SK-N-SH (cell line): ENCODE measurements around the gene TRPM6. TPM values are rescaled to one million over a fixed set of nuclear protein-coding genes. Genes with fewer than 3 reads are reported as not detected.

ENCODE experiments used
- CTCF ChIA-PET: fragments of 300-600, 350-600 bp; formaldehyde crosslinking; extraction: SDS; loops from one replicate; lab custom pipeline; 2021; lab: Yijun Ruan, JAX
- POLR2A ChIA-PET: fragments of 350-600 bp; sonication (Branson Sonifier 250); formaldehyde crosslinking; extraction: SDS; loops from one replicate; lab custom pipeline; 2020; ENCODE audit warnings: antibody characterized with exemption, inconsistent platforms; lab: Yijun Ruan, JAX
- DNase-seq: peaks from one replicate; pipeline ENCODE4 v3.0.0; 2012
- H2AFZ ChIP-seq: fragments of 200-600 bp; sonication (generic); 2 replicates; pipeline ENCODE4 v1.8.1; 2016; ENCODE audit warnings: antibody characterized with exemption, mild to moderate bottlenecking, low read depth
- H3F3A ChIP-seq: fragments of 200-600 bp; sonication (generic); replicated peaks from 2 replicates; pipeline ENCODE3; 2016; ENCODE audit warnings: antibody characterized with exemption, mild to moderate bottlenecking; ENCODE audit not compliant: insufficient read depth
- H3K27ac ChIP-seq, 2 experiments: fragments of 200-500 bp in 1 of 2; fragments of 200-600 bp in 1 of 2; sonication (Bioruptor generic) in 1 of 2; sonication (generic), shearing (Covaris generic) in 1 of 2; 2 replicates each; pipeline versions ENCODE4 v1.5.1 to v1.6.1; 2014 to 2016; ENCODE audit warnings: low read depth in 2 of 2, inconsistent platforms in 1 of 2, low read length in 1 of 2, mild to moderate bottlenecking in 1 of 2, mixed read lengths in 1 of 2
- H3K27me3 ChIP-seq: fragments of 200-600 bp; sonication (generic), shearing (Covaris generic); 2 replicates; pipeline ENCODE4 v1.6.1; 2016; ENCODE audit warnings: mixed run types; ENCODE audit not compliant: insufficient read depth
- H3K36me3 ChIP-seq, 2 experiments: fragments of 200-500 bp in 1 of 2; fragments of 200-600 bp in 1 of 2; sonication (Bioruptor generic) in 1 of 2; sonication (generic) in 1 of 2; replicated peaks in 1 of 2; 2 replicates each; pipeline versions ENCODE3 to v1.5.1; 2014 to 2016; ENCODE audit warnings: low read length in 1 of 2, mild to moderate bottlenecking in 1 of 2; ENCODE audit not compliant: insufficient read depth in 2 of 2, control insufficient read depth in 1 of 2
- H3K4me1 ChIP-seq, 2 experiments: fragments of 200-500 bp in 1 of 2; fragments of 200-600 bp in 1 of 2; sonication (Bioruptor generic) in 1 of 2; sonication (generic), shearing (Covaris generic) in 1 of 2; 2 replicates each; pipeline versions ENCODE4 v1.5.1 to v1.6.1; 2014 to 2016; ENCODE audit warnings: low read depth in 1 of 2, low read length in 1 of 2, mixed run types in 1 of 2; ENCODE audit not compliant: insufficient read depth in 2 of 2, control insufficient read depth in 1 of 2
- H3K4me2 ChIP-seq: fragments of 200-600 bp; sonication (generic), shearing (Covaris generic); 2 replicates; pipeline ENCODE4 v1.6.1; 2017; ENCODE audit warnings: mixed run types
- H3K4me3 ChIP-seq, 2 experiments: fragments of 200-500 bp in 1 of 2; fragments of 200-600 bp in 1 of 2; sonication (Bioruptor generic) in 1 of 2; sonication (generic), shearing (Covaris generic) in 1 of 2; 2 replicates each; pipeline versions ENCODE4 v1.5.1 to v1.8.1; 2014 to 2016; ENCODE audit warnings: low read depth in 2 of 2, inconsistent platforms in 1 of 2, low read length in 1 of 2, mild to moderate bottlenecking in 1 of 2, mixed read lengths in 1 of 2, moderate library complexity in 1 of 2
- H3K79me2 ChIP-seq: fragments of 200-600 bp; sonication (generic); 2 replicates; pipeline ENCODE4 v1.8.1; 2017; ENCODE audit warnings: mild to moderate bottlenecking; ENCODE audit not compliant: insufficient read depth
- H3K9ac ChIP-seq: fragments of 200-600 bp; sonication (generic); 2 replicates; pipeline ENCODE4 v1.6.1; 2017; ENCODE audit warnings: mixed run types
- H3K9me2 ChIP-seq: fragments of 200-600 bp; sonication (generic); 2 replicates; pipeline ENCODE4 v1.6.1; 2017; ENCODE audit warnings: mixed run types
- H3K9me3 ChIP-seq: fragments of 200-600 bp; sonication (generic); 2 replicates; pipeline ENCODE4 v1.6.1; 2017; ENCODE audit warnings: mixed run types, mild to moderate bottlenecking, moderate library complexity
- H4K20me1 ChIP-seq: fragments of 200-600 bp; sonication (generic); 2 replicates; pipeline ENCODE4 v1.6.1; 2017; ENCODE audit warnings: mild to moderate bottlenecking, mixed run types; ENCODE audit not compliant: insufficient read depth
- CHD2 ChIP-seq: fragments of 150-350 bp; IDR thresholded peaks from 2 replicates; pipeline ENCODE4 v1.6.1; 2018; ENCODE audit warnings: low read length; ENCODE audit not compliant: partially characterized antibody
- CTCF ChIP-seq: fragments of 200-600 bp; sonication (generic); IDR thresholded peaks from 2 replicates; pipeline ENCODE4 v1.6.1; 2017; ENCODE audit warnings: antibody characterized with exemption, mild to moderate bottlenecking, moderate library complexity
- ELF1 ChIP-seq: IDR thresholded peaks from 2 replicates; pipeline ENCODE4 v1.4.0; 2012
- EP300 ChIP-seq, 2 experiments: IDR thresholded peaks; 2 replicates each; pipeline versions ENCODE4 v1.4.0 to v1.6.1; 2012; ENCODE audit warnings: borderline replicate concordance in 1 of 2, low read depth in 1 of 2, low read length in 1 of 2
- FOXJ3 ChIP-seq: sonication (generic); formaldehyde crosslinking; IDR thresholded peaks from 2 replicates; pipeline ENCODE4 v1.5.1; 2020; ENCODE audit warnings: mild to moderate bottlenecking, missing genetic modification reagents
- GATA2 ChIP-seq: sonication (generic); formaldehyde crosslinking; IDR thresholded peaks from 2 replicates; pipeline ENCODE4 v1.5.0; 2020; ENCODE audit warnings: mild to moderate bottlenecking, missing genetic modification reagents
- MEF2A ChIP-seq: IDR thresholded peaks from 2 replicates; pipeline ENCODE4 v1.4.0; 2012; ENCODE audit warnings: low read depth, borderline replicate concordance
- MXI1 ChIP-seq: IDR thresholded peaks from 2 replicates; pipeline ENCODE4 v1.6.1; 2012; ENCODE audit warnings: mild to moderate bottlenecking, low read depth, low read length, improper control_type of control experiment
- NFIC ChIP-seq: IDR thresholded peaks from 2 replicates; pipeline ENCODE4 v1.4.0; 2012; ENCODE audit warnings: borderline replicate concordance
- NRF1 ChIP-seq: IDR thresholded peaks from 2 replicates; pipeline ENCODE4 v1.6.1; 2012; ENCODE audit warnings: low read depth, mild to moderate bottlenecking, low read length
- RAD21 ChIP-seq: IDR thresholded peaks from 2 replicates; pipeline ENCODE4 v1.6.1; 2012; ENCODE audit warnings: mild to moderate bottlenecking, low read length
- RCOR1 ChIP-seq: fragments of 150-350 bp; IDR thresholded peaks from 2 replicates; pipeline ENCODE4 v1.6.1; 2017; ENCODE audit warnings: antibody characterized with exemption, low read length
- REST ChIP-seq: IDR thresholded peaks from 2 replicates; pipeline ENCODE4 v1.6.1; 2012; ENCODE audit warnings: mild to moderate bottlenecking, low read depth, low read length, moderate library complexity
- RFX5 ChIP-seq: IDR thresholded peaks from 2 replicates; pipeline ENCODE4 v1.6.1; 2012; ENCODE audit warnings: mild to moderate bottlenecking, improper control_type of control experiment, low read length
- RXRA ChIP-seq: IDR thresholded peaks from 2 replicates; pipeline ENCODE4 v1.4.0; 2012; ENCODE audit warnings: low read depth, mild to moderate bottlenecking, borderline replicate concordance
- SIN3A ChIP-seq: IDR thresholded peaks from 2 replicates; pipeline ENCODE4 v1.6.1; 2012; ENCODE audit warnings: low read depth, mild to moderate bottlenecking, low read length, moderate library complexity, borderline replicate concordance
- TCF12 ChIP-seq: IDR thresholded peaks from 2 replicates; pipeline ENCODE4 v1.4.0; 2012
- TEAD4 ChIP-seq: IDR thresholded peaks from 2 replicates; pipeline ENCODE4 v1.4.0; 2012; ENCODE audit warnings: mild to moderate bottlenecking, borderline replicate concordance; ENCODE audit not compliant: insufficient read depth
- WGBS: methylation state at CpG from one replicate; pipeline ENCODE4 v1.1.6; 2017; ENCODE audit warnings: low lambda C conversion rate; 5-methylcytosine and 5-hydroxymethylcytosine counted together
- polyA plus RNA-seq, 3 experiments: library from polyadenylated mRNA; depleted of rRNA; stranded (reverse); fragments of >200 nt; gene quantifications; 2 replicates each; pipeline ENCODE4 v1.2.3, GENCODE V29; 2012
- TF ChIP-seq, protein P1 (sequence below): fragments of 150-350 bp; IDR thresholded peaks from 2 replicates; pipeline ENCODE4 v1.6.1; 2016; ENCODE audit warnings: mild to moderate bottlenecking, low read depth, low read length
- TF ChIP-seq, protein P2 (sequence below): IDR thresholded peaks from 2 replicates; pipeline ENCODE4 v1.4.0; 2012; ENCODE audit warnings: low read depth, borderline replicate concordance

Gene TRPM6
- polyA plus RNA-seq, 1 of the 3 experiments (the other 2 are of a cell fraction) = 0.03 TPM

DNA sequence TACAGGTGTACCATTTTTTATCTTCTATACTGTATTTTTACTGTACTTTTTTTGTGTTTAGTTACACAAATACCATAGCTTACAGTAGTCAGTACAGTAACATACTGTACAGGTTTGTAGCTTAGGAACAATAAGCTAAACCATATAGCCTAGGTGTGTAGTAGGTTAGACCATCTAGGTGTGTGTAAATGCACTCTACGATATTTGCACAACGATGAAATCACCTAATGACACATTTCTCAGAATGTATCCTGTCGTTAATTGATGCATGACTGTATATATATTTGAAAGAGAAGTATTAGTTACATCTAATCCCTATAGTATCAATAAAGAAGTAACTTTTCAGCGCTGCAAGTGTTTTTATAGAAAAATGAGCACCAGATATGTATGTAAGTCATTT lies 138.8 kb downstream of the TRPM6 start:
- Histone ChIP-seq H3K27me3 (no peaks in the 10 kb centered on the region), H3K4me2 (no peak overlapping the region), H3K79me2 (no peaks in the 10 kb centered on the region), H3K36me3 (no peaks in the 10 kb centered on the region), H4K20me1 (no peaks in the 10 kb centered on the region), H3K27ac (no peak overlapping the region), H3K9me2 (no peaks in the 10 kb centered on the region), H3F3A (no peaks in the 10 kb centered on the region), H3K4me1 (no peaks in the 10 kb centered on the region), H3K9me3 (no peaks in the 10 kb centered on the region), H3K4me3 (no peak overlapping the region), H3K9ac (no peak overlapping the region), H2AFZ (no peak overlapping the region)
- 38% methylated on average over 4 of the region's 4 CpGs for WGBS
- ChIA-PET CTCF (interaction anchor here (1.6 kb wide), 2 partner anchors 25 to 1548 kb away, joined by 4 to 5 read pairs; no protein-coding TSS in a partner anchor), POLR2A (no interaction called here)
- no peak for DNase-seq
- TF ChIP-seq RCOR1 (no peak), RXRA (no peak), CTCF (no peak), ELF1 (no peak), CHD2 (no peak), SIN3A (no peak), FOXJ3 (CRISPR knock-in tag) (no peak), NRF1 (no peak), NFIC (no peak), TEAD4 (no peak), MXI1 (no peak), EP300 (IDR thresholded peaks at IDR 0.05; ENCODE audit: borderline replicate concordance in 1 of 2, low read depth in 1 of 2, low read length in 1 of 2) (no peak), GATA2 (CRISPR knock-in tag) (no peak), RFX5 (no peak), MEF2A (no peak), RAD21 (no peak), REST (no peak), TCF12 (no peak)
- TF ChIP-seq, protein P1, sequence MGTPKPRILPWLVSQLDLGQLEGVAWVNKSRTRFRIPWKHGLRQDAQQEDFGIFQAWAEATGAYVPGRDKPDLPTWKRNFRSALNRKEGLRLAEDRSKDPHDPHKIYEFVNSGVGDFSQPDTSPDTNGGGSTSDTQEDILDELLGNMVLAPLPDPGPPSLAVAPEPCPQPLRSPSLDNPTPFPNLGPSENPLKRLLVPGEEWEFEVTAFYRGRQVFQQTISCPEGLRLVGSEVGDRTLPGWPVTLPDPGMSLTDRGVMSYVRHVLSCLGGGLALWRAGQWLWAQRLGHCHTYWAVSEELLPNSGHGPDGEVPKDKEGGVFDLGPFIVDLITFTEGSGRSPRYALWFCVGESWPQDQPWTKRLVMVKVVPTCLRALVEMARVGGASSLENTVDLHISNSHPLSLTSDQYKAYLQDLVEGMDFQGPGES = no peak
- TF ChIP-seq, protein P2, sequence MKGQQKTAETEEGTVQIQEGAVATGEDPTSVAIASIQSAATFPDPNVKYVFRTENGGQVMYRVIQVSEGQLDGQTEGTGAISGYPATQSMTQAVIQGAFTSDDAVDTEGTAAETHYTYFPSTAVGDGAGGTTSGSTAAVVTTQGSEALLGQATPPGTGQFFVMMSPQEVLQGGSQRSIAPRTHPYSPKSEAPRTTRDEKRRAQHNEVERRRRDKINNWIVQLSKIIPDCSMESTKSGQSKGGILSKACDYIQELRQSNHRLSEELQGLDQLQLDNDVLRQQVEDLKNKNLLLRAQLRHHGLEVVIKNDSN = no peak
